ENCODE measurements around the gene ANKRD30B. TPM values are rescaled to one million over a fixed set of nuclear protein-coding genes. Genes with fewer than 3 reads are reported as not detected.
"Not testable (repeated sequence)": the region's sequence is repeated elsewhere in the genome, so short reads cannot be mapped to it uniquely, and the experiment has no call there.

The ANKRD30B gene
- total RNA-seq: not detected
- long read RNA-seq, donor 1: 0 reads
- long read RNA-seq, donor 2: 0 reads

GRCh38 chr18:14747513-14748474 lies at the start of gene ANKRD30B:
ANKRD30B (plus strand) TSS chr18:14748172; CDS start chr18:14748420, 248 bp downstream.
- intact Hi-C loops (cut with DNase I): no loop called here
- peak; percentile 74 for DNase-seq (ENCODE audit: low spot score)

- intact Hi-C loops (cut with DNase I); DNase-seq (ENCODE audit: low spot score): not testable (repeated sequence)
These were observed 46.5 kb upstream of the ANKRD30B start for GRCh38 chr18:14701286-14702040.

DNA sequence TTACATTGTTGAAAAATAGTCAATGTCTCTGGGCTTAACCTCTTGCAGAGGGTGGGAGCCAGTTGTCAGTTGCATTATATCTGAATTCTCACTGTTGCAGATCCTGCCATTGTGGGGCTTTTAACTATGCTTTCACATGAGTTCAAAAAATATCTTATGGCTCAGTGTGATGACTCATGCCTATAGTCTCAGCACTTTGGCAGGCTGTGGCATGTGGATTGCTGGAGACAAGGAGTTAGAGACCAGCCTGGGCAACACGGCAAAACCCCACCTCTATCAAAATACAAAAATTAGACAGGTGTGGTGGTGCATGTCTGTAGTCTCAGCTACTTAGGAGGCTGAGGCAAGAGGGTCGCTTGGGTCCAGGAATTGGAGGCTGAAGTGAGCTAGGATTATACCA lies 38.2 kb upstream of the ANKRD30B start:
- intact Hi-C loops (cut with DNase I): not testable (repeated sequence)

DNA sequence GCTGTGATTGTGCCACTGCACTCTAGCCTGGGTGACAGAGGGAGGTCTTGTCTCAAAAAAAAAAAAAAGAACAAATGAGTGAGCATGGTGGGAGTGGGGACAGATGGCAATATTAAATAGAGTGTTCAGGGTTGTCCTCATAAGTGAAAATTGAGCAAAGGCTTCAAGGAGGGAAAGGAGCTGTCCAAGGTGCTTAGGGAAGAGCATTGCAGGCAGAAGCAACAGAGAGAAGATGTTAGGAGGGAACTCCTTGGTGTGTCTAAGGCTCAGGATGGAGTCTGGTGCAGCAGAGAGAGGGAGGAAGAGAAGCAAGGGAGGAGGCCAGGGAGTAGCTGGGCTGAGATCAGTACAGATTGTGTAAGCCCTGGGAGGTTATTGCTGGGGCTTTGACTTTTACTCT lies 26.4 kb upstream of the ANKRD30B start:
- DNase-seq (ENCODE audit: low spot score); intact Hi-C loops (cut with DNase I): not testable (repeated sequence)

More for the DNA sequence above, 38.2 kb upstream of the ANKRD30B start:
- not testable (repeated sequence) for DNase-seq (ENCODE audit: low spot score)

DNA sequence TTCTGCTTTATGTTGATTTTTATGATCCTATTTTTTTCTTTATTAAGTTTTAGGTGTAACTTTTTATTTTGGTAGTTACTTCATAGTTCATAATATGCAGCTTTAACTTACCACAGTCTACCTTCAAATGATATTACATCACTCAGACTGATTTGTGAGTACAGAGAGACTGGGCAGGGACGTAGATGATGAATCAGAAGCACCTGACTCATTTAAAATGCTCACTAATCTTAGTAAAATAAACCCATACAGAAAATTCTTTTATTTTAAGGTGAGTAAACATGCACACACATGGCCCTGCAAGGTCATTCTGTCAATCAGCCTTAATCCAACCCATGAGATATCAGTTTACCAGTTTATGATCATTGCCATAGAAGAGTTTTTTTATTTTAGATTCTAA lies 8.9 kb upstream of the ANKRD30B start:
- DNase-seq (ENCODE audit: low spot score); intact Hi-C loops (cut with DNase I): not testable (repeated sequence)

DNA sequence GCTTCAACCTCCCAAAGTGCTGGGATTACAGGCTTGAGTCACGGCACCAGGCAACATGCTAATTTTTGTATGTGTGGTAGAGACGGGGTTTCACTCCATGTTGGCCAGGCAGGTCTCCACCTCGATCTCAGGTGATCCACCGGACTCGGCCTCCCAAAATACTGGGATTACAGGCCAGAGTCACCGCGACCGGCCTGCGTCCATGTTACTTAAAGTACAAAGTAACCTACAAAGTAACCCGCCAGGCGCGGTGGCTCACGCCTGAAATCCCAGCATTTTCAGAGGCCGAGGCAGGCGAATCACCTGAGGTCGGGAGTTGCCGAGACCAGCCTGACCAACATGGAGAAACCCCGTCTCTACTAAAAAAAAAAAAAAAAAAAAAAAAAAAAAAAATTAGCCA lies 1.1 kb upstream of the ANKRD30B start:
- DNase-seq (ENCODE audit: low spot score): peak; percentile 82
- intact Hi-C loops (cut with DNase I): no loop called here

- no peak for DNase-seq (ENCODE audit: low spot score)
- intact Hi-C loops (cut with DNase I): no loop called here
These were observed 524 bp downstream of the ANKRD30B start for GRCh38 chr18:14748496-14748895.

GRCh38 chr18:14763566-14763965 lies 15.6 kb downstream of the ANKRD30B start:
- intact Hi-C loops (cut with DNase I); DNase-seq (ENCODE audit: low spot score): not testable (repeated sequence)

GRCh38 chr18:14767474-14767873 lies 19.5 kb downstream of the ANKRD30B start:
- intact Hi-C loops (cut with DNase I): no loop called here
- DNase-seq (ENCODE audit: low spot score): no peak

DNA sequence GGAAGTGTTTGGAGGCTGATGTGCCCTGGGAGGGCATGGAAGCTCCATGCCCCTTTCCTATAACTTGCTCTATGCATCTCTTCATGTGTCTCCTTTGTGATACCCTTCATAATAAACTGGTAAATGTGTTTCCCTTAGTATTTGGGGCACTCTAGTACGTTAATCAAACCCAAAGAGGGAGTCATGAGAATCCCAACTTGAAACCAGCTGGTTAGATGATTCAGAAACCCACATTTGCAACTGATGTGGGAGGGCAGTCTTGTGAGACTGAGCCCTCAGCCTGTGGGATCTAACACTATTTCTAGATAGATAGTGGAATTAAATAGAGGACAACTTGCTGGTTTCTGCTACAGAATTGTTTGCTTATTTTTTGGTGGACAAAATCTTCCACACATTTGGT lies 20.3 kb downstream of the ANKRD30B start:
- intact Hi-C loops (cut with DNase I): no loop called here

GRCh38 chr18:14769381-14769780 lies 21.4 kb downstream of the ANKRD30B start:
- DNase-seq (ENCODE audit: low spot score): no peak
- intact Hi-C loops (cut with DNase I): no loop called here

More for the DNA sequence above, 20.3 kb downstream of the ANKRD30B start:
- DNase-seq (ENCODE audit: low spot score): no peak

GRCh38 chr18:14776801-14777200 lies 28.8 kb downstream of the ANKRD30B start:
- no peak for DNase-seq (ENCODE audit: low spot score)
- intact Hi-C loops (cut with DNase I): no loop called here

DNA sequence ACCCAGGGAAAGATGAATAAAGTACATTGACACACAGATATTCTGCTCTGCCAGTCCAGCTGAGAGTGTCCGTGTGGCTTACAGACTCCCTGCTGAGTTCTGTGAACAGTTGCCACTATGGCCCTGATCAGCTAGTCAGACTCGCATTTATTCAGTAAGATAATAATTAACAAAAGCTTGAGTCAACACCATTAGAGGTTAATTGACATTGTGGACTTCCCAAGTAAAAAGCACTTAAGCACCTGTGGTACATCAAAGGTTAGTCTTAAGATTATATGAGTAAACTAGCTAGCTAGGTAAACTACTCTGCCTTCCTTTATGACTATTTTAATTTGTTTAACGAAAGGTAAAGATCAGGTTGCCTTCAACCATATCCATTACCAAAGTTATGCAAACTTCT lies 33.7 kb downstream of the ANKRD30B start:
- no peak for DNase-seq (ENCODE audit: low spot score)
- intact Hi-C loops (cut with DNase I): no loop called here

DNA sequence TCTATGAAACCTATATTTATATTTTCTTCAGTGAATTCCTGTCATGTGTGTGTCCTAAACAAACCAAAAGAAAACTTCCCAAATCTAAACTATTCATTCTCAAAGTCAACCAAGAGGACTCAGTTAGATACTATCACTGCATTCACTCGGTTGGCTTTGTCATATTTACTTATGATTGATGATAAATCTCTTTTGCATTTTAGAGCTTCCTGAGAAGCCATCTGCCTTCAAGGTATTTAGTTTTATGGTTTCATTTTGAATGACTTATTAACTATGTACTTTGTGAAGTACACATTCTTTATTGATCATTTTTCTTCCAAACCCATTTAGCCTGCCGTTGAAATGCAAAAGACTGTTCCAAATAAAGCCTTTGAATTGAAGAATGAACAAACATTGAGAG lies 36.2 kb downstream of the ANKRD30B start:
- DNase-seq (ENCODE audit: low spot score): no peak
- intact Hi-C loops (cut with DNase I): no loop called here

- intact Hi-C loops (cut with DNase I): loop anchor here in 1 of 2 donors (5.0 kb wide), 1 partner anchor 925 kb away; no protein-coding TSS in a partner anchor
- not testable (repeated sequence) for DNase-seq (ENCODE audit: low spot score)
These were observed 48.9 kb downstream of the ANKRD30B start for GRCh38 chr18:14796876-14797275.

DNA sequence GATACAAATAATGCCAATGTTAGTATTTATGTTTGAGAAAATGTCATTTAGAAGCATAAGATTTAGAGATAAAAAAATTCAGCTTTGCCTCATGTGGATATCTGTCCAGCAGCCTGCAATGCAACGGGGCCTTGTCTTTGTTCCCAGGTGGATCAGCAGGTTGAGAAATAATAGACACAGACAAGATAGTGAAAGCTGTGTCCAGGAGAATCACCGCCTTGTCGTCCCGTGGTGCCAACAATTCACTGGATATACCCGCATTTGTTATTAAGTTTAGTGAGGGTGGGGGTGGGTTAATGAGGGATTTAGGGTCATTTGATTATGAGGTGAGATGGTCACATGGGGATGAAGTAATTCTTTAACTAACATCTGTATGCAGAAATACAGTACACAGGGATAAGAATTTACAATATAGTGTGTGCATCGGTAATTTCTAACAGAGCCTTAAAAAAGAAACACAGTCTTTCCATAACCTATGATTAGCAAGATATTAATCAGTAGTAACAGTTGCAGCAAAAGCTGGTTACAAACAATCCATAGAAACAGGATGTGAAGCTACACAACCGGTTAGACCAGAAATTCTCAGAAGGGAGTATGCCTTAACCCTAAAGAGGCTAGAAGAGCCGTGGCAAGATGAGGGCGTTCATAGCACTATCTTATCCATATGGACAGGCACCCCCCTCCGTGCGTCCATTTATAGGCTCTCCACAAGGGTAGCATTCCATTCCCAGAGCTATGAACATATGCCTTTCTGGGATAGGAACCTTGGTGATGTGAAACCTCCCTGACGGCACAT lies 50.2 kb downstream of the ANKRD30B start:
- intact Hi-C loops (cut with DNase I): loop anchor here in 1 of 2 donors (5.0 kb wide), 1 partner anchor 926 kb away; no protein-coding TSS in a partner anchor
- not testable (repeated sequence) for DNase-seq (ENCODE audit: low spot score)

DNA sequence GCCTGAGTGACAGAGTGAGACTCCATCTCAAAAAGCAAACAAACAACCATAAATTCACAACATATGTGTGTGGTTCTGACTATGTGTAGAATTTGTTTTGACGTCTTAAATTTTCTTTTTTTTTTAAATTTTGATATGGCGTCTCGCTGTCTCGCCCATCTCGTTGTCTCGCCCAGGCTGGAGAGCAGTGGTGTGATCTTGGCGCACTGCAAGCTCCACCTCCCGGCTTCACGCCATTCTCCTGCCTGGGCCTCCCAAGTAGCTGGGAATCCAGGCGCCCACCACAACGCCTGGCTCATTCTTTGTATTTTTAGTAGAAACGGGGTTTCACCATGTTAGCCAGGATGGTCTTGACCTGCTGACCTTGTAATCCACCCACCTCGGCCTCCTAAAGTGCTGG lies 63.1 kb downstream of the ANKRD30B start:
- DNase-seq (ENCODE audit: low spot score); intact Hi-C loops (cut with DNase I): not testable (repeated sequence)

DNA sequence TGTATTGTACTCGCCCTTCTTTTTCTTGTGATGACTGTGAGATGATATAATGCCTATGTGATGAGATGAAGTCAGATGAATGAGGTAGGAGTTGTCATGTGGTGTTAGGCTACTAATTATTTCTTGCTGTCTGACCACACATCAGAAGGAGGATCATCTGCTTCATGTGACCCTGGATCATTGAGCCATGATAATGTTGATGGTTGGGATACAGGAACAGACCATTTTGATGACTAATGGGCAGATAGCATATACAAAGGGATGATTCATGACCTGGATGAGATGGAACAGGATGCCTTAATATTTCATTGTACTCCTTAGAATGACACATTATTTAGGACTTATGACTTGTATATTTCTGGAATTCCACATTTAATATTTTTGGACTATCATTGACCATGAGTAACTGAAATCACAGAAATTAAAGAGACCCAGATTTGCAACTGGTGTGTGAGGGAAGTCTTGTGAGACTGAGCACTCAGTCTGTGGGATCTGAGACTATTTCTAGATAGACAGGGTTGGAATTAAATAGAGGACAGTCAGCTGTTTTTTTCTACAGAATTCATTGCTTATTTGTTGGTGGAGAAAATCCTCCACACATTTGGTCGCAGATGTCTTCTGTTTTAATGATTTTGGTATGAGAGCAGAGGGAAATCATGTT lies 79.1 kb downstream of the ANKRD30B start:
- intact Hi-C loops (cut with DNase I): not testable (repeated sequence)

More for the DNA sequence above, 79.1 kb downstream of the ANKRD30B start:
- DNase-seq (ENCODE audit: low spot score): not testable (repeated sequence)

All from posterior vena cava (tissue), 2 donors.